Mammary epithelial cell (primary cell): ENCODE data around the gene GPR139.

Source experiments
- CTCF ChIP-seq, 2 donors: IDR thresholded peaks in 1 of 2; conservative IDR thresholded peaks in 1 of 2; 2 replicates each; pipeline ENCODE4 v1.5.1; 2011 to 2012; ENCODE audit warnings: inconsistent platforms in 2 of 2, low read length in 2 of 2, mild to moderate bottlenecking in 2 of 2, control low read depth in 1 of 2, low read depth in 1 of 2; ENCODE audit not compliant: insufficient read depth in 1 of 2; ENCODE audit errors: extremely low read depth in 1 of 2
- EZH2 ChIP-seq: IDR thresholded peaks from 2 replicates; pipeline ENCODE4 v1.6.1; 2012; ENCODE audit warnings: low read length, inconsistent platforms, borderline replicate concordance

DNA sequence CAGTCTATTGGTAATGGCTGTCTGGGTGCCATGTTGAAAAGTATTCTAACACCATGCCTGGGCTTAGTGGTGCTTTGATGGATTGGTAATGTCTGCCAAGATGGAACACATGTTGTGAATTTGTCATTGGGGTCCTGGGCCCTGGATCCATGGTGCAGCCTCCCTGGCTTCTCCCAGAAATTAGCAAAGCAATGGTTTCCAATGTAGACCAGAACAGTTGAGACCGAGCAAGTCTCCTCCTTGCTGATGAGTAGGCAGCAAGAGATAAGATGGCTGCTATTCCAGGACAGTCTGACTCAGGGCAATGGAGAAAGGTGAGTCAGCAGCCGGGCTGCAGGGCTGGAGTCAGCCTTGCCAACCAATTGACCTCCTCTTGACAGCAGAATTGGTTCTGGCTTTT, 30.8 kb downstream of the GPR139 start:
- no peak for TF ChIP-seq EZH2
- no peak for TF ChIP-seq CTCF (conservative IDR thresholded peaks at IDR 0.05 in 1 of 2, IDR thresholded peaks at IDR 0.05 in 1 of 2; ENCODE audit: extremely low read depth in 1 of 2, insufficient read depth in 1 of 2, low read depth in 1 of 2, low read length in 2 of 2)
